ENCODE data around the gene ACTRT3.

ACTRT3 gene

DNA sequence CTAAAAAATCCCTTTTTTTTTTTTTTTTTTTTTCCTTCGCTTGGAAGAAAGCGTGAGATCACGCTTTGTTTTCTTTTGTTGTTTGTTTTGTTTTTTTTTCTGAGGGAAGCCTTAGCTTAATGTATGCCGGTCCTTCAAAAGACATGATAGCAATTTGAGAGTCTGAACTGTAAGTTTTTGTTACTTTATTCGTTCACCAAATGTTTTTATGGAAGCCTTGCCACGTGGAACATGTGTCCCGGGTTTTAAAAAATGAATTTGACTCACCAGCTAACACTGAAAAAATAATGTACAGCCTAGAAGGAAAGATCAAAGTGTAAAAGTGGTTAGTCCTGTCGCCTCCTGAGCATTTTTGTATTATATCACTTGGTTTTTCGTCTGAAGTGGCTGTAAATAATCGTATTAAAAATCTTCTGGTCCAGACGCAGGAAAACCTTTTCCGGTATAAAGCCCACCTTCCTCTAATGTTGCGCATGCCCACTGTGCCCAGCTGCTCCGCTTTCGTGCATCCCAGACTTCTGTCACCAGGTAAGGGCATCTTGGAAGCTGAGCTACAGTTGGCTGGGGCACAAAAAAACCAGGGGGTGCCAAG lies 3.0 kb upstream of the ACTRT3 start:
- H3K4me3 ChIP-seq (ENCODE audit: low read length in 2 of 2) = peak overlapping the region; percentile 91 to 97
- H3K4me1 ChIP-seq (ENCODE audit: control insufficient read depth, insufficient read depth, low read length) = peaks cover 5% of the 10 kb centered on the region
- no peaks in the 10 kb centered on the region for H3K27me3 ChIP-seq (ENCODE audit: control insufficient read depth in 1 of 2, insufficient read depth in 2 of 2, low read length in 2 of 2)

GRCh38 chr3:169771497-169772304 lies 2.3 kb upstream of the ACTRT3 start:
- H3K27ac ChIP-seq (ENCODE audit: low read length) = peak overlapping the region; percentile 98
- H3K27me3 ChIP-seq (ENCODE audit: control insufficient read depth in 1 of 2, insufficient read depth in 2 of 2, low read length in 2 of 2) = no peaks in the 10 kb centered on the region
- H3K9ac ChIP-seq (ENCODE audit: low read length in 2 of 2) = peak overlapping the region; percentile 95 to 100
- peaks cover 5% of the 10 kb centered on the region for H3K4me1 ChIP-seq (ENCODE audit: control insufficient read depth, insufficient read depth, low read length)
- peaks cover 0 to 12% of the 10 kb centered on the region in 2 donors for H3K36me3 ChIP-seq (ENCODE audit: control insufficient read depth in 2 of 2, insufficient read depth in 2 of 2, low read length in 2 of 2)
- no peaks in the 10 kb centered on the region for H3K9me3 ChIP-seq (ENCODE audit: control insufficient read depth in 2 of 2, low read length in 2 of 2)
- H3K4me3 ChIP-seq (ENCODE audit: low read length in 2 of 2) = peak overlapping the region; percentile 91 to 97

More for the DNA sequence above, 3.0 kb upstream of the ACTRT3 start:
- H3K9ac ChIP-seq (ENCODE audit: low read length in 2 of 2) = peak overlapping the region; percentile 95 to 100
- H3K36me3 ChIP-seq (ENCODE audit: control insufficient read depth in 2 of 2, insufficient read depth in 2 of 2, low read length in 2 of 2) = peaks cover 0 to 12% of the 10 kb centered on the region in 2 donors
- H3K9me3 ChIP-seq (ENCODE audit: control insufficient read depth in 2 of 2, low read length in 2 of 2) = no peaks in the 10 kb centered on the region
- H3K27ac ChIP-seq (ENCODE audit: low read length) = peak overlapping the region; percentile 98

GRCh38 chr3:169764882-169765612 lies 4.3 kb downstream of the ACTRT3 start, which contains the start of gene TERC:
TSS of gene TERC (minus strand) at chr3:169765060.
- Histone ChIP-seq H3K36me3 (ENCODE audit: control insufficient read depth in 2 of 2, insufficient read depth in 2 of 2, low read length in 2 of 2) (no peaks in the 10 kb centered on the region), H3K27ac (ENCODE audit: low read length) (peak within 1 kb of the TSS; percentile 98), H3K27me3 (ENCODE audit: control insufficient read depth in 1 of 2, insufficient read depth in 2 of 2, low read length in 2 of 2) (no peaks in the 10 kb centered on the region), H3K4me1 (ENCODE audit: control insufficient read depth, insufficient read depth, low read length) (peaks cover 7% of the 10 kb centered on the region), H3K4me3 (ENCODE audit: low read length in 2 of 2) (peak within 1 kb of the TSS; percentile 92 to 99), H3K9me3 (ENCODE audit: control insufficient read depth in 2 of 2, low read length in 2 of 2) (no peaks in the 10 kb centered on the region), H3K9ac (ENCODE audit: low read length in 2 of 2) (peak within 1 kb of the TSS; percentile 96 to 99)

GRCh38 chr3:169764312-169764881 lies 5.0 kb downstream of the ACTRT3 start:
- Histone ChIP-seq H3K4me3 (ENCODE audit: low read length in 2 of 2) (peak overlapping the region; percentile 92 to 99), H3K36me3 (ENCODE audit: control insufficient read depth in 2 of 2, insufficient read depth in 2 of 2, low read length in 2 of 2) (no peaks in the 10 kb centered on the region), H3K27me3 (ENCODE audit: control insufficient read depth in 1 of 2, insufficient read depth in 2 of 2, low read length in 2 of 2) (no peaks in the 10 kb centered on the region), H3K9ac (ENCODE audit: low read length in 2 of 2) (peak overlapping the region; percentile 96 to 99), H3K9me3 (ENCODE audit: control insufficient read depth in 2 of 2, low read length in 2 of 2) (no peaks in the 10 kb centered on the region), H3K27ac (ENCODE audit: low read length) (peak overlapping the region; percentile 98), H3K4me1 (ENCODE audit: control insufficient read depth, insufficient read depth, low read length) (peaks cover 6% of the 10 kb centered on the region)

DNA sequence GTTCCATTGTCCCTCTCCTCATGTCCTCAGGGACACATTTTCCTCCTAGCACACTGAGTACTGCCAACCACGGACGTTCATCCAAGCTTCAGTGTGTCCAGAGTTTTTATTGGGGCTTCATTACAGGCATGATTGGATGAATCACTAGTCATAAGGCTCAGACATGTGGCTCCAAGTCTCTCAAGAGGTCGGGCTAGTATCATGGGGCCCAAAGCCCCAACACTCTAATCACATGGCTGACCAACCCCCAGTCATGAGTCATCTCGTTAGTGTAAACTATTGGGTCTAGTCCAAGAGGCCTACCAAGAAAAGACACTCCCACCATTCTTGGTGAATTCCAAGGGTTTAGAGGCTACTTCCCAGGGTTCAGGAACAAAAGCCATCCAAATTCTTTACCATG lies 8.9 kb downstream of the ACTRT3 start:
- H3K4me1 ChIP-seq (ENCODE audit: control insufficient read depth, insufficient read depth, low read length) = peaks cover 5% of the 10 kb centered on the region

DNA sequence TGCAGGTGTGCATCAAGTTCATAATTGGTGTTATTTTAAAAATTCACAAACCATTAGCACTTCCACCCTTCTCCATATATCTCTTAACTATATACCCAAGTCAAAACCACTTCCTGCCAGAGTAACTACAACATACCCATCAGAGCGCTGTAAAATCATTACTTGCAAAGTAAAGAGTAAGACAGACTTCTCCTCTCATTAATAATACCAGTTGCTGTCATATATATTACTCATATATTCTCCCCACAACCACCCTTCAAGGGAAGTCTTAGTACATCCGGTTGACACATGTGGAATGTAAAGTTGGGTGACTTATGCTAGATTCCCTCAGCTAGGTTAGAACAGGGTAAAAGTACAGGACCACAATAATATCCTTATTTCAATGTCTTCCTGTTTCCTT lies 10.1 kb downstream of the ACTRT3 start:
- Histone ChIP-seq H3K9me3 (ENCODE audit: control insufficient read depth in 2 of 2, low read length in 2 of 2) (no peaks in the 10 kb centered on the region), H3K4me1 (ENCODE audit: control insufficient read depth, insufficient read depth, low read length) (peaks cover 1% of the 10 kb centered on the region), H3K27ac (ENCODE audit: low read length) (no peak overlapping the region), H3K9ac (ENCODE audit: low read length in 2 of 2) (no peak overlapping the region), H3K4me3 (ENCODE audit: low read length in 2 of 2) (no peak overlapping the region), H3K27me3 (ENCODE audit: control insufficient read depth in 1 of 2, insufficient read depth in 2 of 2, low read length in 2 of 2) (peaks cover 0 to 5% of the 10 kb centered on the region in 2 donors), H3K36me3 (ENCODE audit: control insufficient read depth in 2 of 2, insufficient read depth in 2 of 2, low read length in 2 of 2) (no peaks in the 10 kb centered on the region)

More for the DNA sequence above, 8.9 kb downstream of the ACTRT3 start:
- H3K9me3 ChIP-seq (ENCODE audit: control insufficient read depth in 2 of 2, low read length in 2 of 2) = no peaks in the 10 kb centered on the region
- no peaks in the 10 kb centered on the region for H3K36me3 ChIP-seq (ENCODE audit: control insufficient read depth in 2 of 2, insufficient read depth in 2 of 2, low read length in 2 of 2)
- no peak overlapping the region for H3K9ac ChIP-seq (ENCODE audit: low read length in 2 of 2)
- H3K27ac ChIP-seq (ENCODE audit: low read length) = no peak overlapping the region
- no peaks in the 10 kb centered on the region for H3K27me3 ChIP-seq (ENCODE audit: control insufficient read depth in 1 of 2, insufficient read depth in 2 of 2, low read length in 2 of 2)
- H3K4me3 ChIP-seq (ENCODE audit: low read length in 2 of 2) = no peak overlapping the region

GRCh38 chr3:169758359-169758994 lies 10.9 kb downstream of the ACTRT3 start:
- Histone ChIP-seq H3K36me3 (ENCODE audit: control insufficient read depth in 2 of 2, insufficient read depth in 2 of 2, low read length in 2 of 2) (no peaks in the 10 kb centered on the region), H3K4me1 (ENCODE audit: control insufficient read depth, insufficient read depth, low read length) (no peaks in the 10 kb centered on the region), H3K9me3 (ENCODE audit: control insufficient read depth in 2 of 2, low read length in 2 of 2) (no peaks in the 10 kb centered on the region), H3K27me3 (ENCODE audit: control insufficient read depth in 1 of 2, insufficient read depth in 2 of 2, low read length in 2 of 2) (peaks cover 0 to 5% of the 10 kb centered on the region in 2 donors), H3K27ac (ENCODE audit: low read length) (no peak overlapping the region), H3K9ac (ENCODE audit: low read length in 2 of 2) (no peak overlapping the region), H3K4me3 (ENCODE audit: low read length in 2 of 2) (no peak overlapping the region)

- Histone ChIP-seq H3K4me1 (ENCODE audit: control insufficient read depth, insufficient read depth, low read length) (no peaks in the 10 kb centered on the region), H3K9ac (ENCODE audit: low read length in 2 of 2) (no peak overlapping the region), H3K27me3 (ENCODE audit: control insufficient read depth in 1 of 2, insufficient read depth in 2 of 2, low read length in 2 of 2) (peaks cover 0 to 5% of the 10 kb centered on the region in 2 donors), H3K36me3 (ENCODE audit: control insufficient read depth in 2 of 2, insufficient read depth in 2 of 2, low read length in 2 of 2) (no peaks in the 10 kb centered on the region), H3K4me3 (ENCODE audit: low read length in 2 of 2) (no peak overlapping the region), H3K9me3 (ENCODE audit: control insufficient read depth in 2 of 2, low read length in 2 of 2) (no peaks in the 10 kb centered on the region), H3K27ac (ENCODE audit: low read length) (no peak overlapping the region)
Observed at GRCh38 chr3:169755488-169755887, 13.9 kb downstream of the ACTRT3 start.

- H3K27ac ChIP-seq (ENCODE audit: low read length) = no peak overlapping the region
Observed at GRCh38 chr3:169754711-169755110, 14.7 kb downstream of the ACTRT3 start.

GRCh38 chr3:169751875-169752274 lies 17.5 kb downstream of the ACTRT3 start:
- H3K36me3 ChIP-seq (ENCODE audit: control insufficient read depth in 2 of 2, insufficient read depth in 2 of 2, low read length in 2 of 2) = no peaks in the 10 kb centered on the region
- no peaks in the 10 kb centered on the region for H3K9me3 ChIP-seq (ENCODE audit: control insufficient read depth in 2 of 2, low read length in 2 of 2)
- no peak overlapping the region for H3K4me3 ChIP-seq (ENCODE audit: low read length in 2 of 2)
- H3K9ac ChIP-seq (ENCODE audit: low read length in 2 of 2) = no peak overlapping the region
- no peaks in the 10 kb centered on the region for H3K4me1 ChIP-seq (ENCODE audit: control insufficient read depth, insufficient read depth, low read length)
- H3K27ac ChIP-seq (ENCODE audit: low read length) = no peak overlapping the region
- peaks cover 0 to 10% of the 10 kb centered on the region in 2 donors for H3K27me3 ChIP-seq (ENCODE audit: control insufficient read depth in 1 of 2, insufficient read depth in 2 of 2, low read length in 2 of 2)

More at GRCh38 chr3:169754711-169755110, 14.7 kb downstream of the ACTRT3 start:
- no peaks in the 10 kb centered on the region for H3K36me3 ChIP-seq (ENCODE audit: control insufficient read depth in 2 of 2, insufficient read depth in 2 of 2, low read length in 2 of 2)
- no peaks in the 10 kb centered on the region for H3K4me1 ChIP-seq (ENCODE audit: control insufficient read depth, insufficient read depth, low read length)
- peaks cover 0 to 5% of the 10 kb centered on the region in 2 donors for H3K27me3 ChIP-seq (ENCODE audit: control insufficient read depth in 1 of 2, insufficient read depth in 2 of 2, low read length in 2 of 2)
- no peak overlapping the region for H3K9ac ChIP-seq (ENCODE audit: low read length in 2 of 2)
- no peak overlapping the region for H3K4me3 ChIP-seq (ENCODE audit: low read length in 2 of 2)
- H3K9me3 ChIP-seq (ENCODE audit: control insufficient read depth in 2 of 2, low read length in 2 of 2) = no peaks in the 10 kb centered on the region
